Measurements from ENCODE around the gene CLEC4A.
"Not testable (repeated sequence)": the region's sequence is repeated elsewhere in the genome, so short reads cannot be mapped to it uniquely, and the experiment has no call there.

Gene CLEC4A

DNA sequence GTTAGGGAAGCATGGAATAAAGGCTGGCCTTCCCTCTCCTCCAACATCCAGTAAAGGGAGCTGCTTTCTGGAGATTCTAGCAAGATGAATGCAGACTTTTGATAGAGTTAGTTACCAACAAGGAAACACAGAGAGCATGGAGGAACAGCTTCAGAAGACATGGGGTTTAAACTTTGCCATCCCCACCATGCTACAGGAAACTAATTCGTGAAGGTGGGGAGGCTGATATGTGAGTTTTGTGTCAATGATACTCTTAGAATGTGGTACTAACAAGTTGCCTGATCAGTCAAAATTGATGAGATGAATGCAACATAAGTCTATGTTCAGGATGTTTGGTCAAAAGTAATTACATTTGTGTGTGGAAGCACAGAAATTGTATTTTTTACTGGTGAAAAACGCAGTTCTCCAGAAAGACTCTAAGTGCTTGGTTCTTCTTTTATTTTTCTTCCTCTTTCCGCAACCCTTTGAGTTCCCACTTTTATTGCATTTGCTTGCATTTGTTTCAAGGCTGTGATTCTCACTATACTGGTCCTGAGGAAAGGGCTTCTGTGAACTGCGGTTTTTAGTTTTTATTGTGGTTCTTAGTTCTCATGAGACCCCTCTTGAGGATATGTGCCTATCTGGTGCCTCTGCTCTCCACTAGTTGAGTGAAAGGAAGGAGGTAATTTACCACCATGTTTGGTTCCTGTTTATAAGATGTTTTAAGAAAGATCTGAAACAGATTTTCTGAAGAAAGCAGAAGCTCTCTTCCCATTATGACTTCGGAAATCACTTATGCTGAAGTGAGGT, at the start of gene CLEC4A:
TSS of gene CLEC4A (plus strand) at position 494 of the 789 bp plus-strand sequence. CDS start at position 756, 262 bp downstream.
- DNase-seq (ENCODE audit: low read depth) = no peak

DNA sequence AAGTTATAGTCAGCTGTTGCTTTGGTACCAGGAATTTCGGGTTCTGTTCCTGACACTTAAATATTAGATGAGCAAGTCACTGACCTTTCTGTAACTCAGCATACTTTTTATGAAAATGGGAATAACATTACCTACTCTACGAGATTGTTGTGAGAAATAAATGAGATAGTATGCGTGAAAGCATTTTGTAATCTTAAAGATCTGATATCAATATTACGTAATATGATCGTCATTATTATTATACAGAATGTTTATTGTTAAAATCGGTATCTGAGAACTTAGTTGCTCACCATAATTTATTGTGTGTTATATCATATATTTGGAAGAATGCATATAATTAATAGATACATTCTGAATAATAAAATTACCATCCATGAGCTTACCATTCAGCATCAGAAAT, 47.5 kb upstream of the CLEC4A start:
- no peak for DNase-seq (ENCODE audit: low read depth)

GRCh38 chr12:8076366-8076765, 47.1 kb upstream of the CLEC4A start:
- DNase-seq (ENCODE audit: low read depth) = no peak

GRCh38 chr12:8077207-8077606, 46.2 kb upstream of the CLEC4A start:
- DNase-seq (ENCODE audit: low read depth) = no peak

GRCh38 chr12:8078398-8078797, 45.0 kb upstream of the CLEC4A start:
- DNase-seq (ENCODE audit: low read depth) = peak; percentile 36

- DNase-seq (ENCODE audit: low read depth) = no peak
Observed at GRCh38 chr12:8078916-8079315, 44.5 kb upstream of the CLEC4A start.

DNA sequence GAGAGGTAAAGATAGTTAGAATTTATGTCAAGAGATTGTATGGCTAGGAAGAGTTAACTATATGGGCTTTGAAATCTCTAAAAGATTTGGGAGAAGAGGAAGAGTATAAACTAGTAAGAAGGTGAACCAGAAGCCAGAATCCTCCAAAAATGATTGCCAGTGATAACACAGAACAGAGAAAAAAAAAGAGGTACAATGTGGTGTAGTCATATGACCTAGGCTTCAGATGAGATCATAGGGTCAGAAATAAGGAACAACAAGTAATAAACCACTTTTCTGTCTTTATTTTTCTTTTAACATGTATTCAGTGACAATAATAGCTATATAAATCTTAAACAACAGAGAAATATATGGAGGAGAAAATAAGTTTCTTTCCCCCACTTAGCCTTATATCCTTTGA, 43.3 kb upstream of the CLEC4A start:
- no peak for DNase-seq (ENCODE audit: low read depth)

- DNase-seq (ENCODE audit: low read depth) = no peak
Observed at GRCh38 chr12:8081251-8081920, 42.0 kb upstream of the CLEC4A start.

GRCh38 chr12:8082808-8083100, 40.7 kb upstream of the CLEC4A start:
- DNase-seq (ENCODE audit: low read depth) = no peak

DNA sequence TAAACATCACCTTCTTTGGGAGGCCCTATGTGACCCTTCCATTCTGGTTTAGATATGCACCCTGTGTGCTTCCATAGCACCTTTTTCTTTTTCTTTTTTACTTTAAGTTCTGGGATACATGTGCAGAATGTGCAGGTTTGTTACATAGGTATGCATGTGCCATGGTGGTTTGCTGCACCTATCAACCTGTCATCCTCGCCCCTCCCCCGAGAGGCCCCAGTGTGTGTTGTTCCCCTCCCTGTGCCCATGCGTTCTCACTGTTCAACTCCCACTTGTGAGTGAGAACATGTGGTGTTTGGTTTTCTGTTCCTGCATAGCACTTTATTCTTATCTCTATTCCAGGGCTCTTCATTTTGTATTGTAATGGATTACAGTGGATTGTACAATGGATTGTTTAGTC, 39.1 kb upstream of the CLEC4A start:
- not testable (repeated sequence) for DNase-seq (ENCODE audit: low read depth)

DNA sequence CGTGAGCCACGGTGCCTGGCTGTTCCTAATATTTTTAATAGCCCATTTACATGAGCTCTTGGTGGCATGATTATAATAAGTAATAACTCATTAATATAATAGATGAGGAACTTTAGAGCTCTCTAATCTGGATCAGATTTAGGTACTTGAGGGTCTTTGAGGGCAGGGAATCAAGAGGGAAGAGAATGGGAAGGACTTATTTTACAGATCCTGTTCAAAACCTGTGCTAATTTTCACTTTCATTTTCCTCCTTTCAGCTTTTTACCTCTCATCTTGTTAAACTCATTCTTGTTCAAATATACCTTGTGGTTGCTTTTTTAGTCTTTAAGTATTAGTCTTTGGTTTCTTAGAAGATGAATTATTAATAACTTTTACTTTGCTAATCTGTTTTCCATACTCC, 35.8 kb upstream of the CLEC4A start:
- DNase-seq (ENCODE audit: low read depth) = no peak

DNA sequence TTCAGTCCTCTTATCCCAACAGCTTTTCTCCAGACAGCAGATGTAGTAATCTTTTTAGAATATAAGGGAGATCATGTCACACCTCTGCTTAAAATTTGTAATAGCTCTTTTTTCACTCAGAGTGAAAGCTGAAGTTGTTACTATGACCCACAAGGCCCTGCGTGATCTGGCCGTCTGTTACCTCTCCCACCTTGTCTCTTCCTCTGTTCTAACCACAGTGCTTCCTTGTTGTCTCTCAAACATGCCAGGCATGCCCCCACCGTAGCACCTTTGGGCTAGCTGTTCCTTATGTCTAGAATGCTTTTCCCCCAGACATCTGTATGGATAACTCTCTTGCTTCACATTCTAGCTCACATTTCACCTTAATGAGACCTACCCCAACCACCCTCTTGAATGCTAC, 34.8 kb upstream of the CLEC4A start:
- no peak for DNase-seq (ENCODE audit: low read depth)

DNA sequence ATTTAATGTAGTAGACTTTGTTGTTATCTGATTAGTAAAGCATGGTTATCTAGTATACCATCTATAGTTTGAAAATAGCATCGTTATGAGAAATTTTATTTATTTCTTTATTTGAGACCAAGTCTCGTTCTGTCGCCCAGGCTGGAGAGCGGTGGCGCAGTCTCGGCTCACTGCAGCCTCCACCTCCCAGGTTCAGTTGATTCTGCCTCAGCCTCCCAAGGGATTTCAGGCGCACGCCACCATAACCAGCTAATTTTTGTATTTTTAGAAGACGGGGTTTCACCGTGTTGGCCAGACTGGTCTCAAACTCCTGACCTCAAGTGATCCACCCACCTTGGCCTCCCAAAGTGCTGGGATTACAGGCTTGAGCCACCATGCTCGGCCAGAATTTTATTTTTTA, 34.1 kb upstream of the CLEC4A start:
- not testable (repeated sequence) for DNase-seq (ENCODE audit: low read depth)

- DNase-seq (ENCODE audit: low read depth) = no peak
Observed at GRCh38 chr12:8089716-8090115, 33.7 kb upstream of the CLEC4A start.

DNA sequence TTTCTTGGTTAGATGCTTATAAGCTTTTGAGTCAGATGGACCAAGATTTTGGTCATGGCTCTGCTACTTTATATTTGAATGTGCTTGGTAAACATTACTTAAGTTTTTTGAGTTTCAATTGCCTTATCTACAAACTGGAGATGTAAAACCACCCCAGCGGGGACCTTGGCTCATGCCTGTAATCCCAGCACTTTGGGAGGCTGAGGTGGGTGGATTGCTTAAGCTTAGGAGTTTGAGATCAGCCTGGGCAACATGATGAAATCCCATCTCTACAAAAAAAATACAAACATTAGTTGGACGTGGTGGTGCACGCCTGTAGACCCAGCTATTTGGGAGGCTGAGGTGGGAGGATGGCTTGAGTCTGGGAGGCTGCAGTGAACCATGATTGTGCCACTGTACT, 30.1 kb upstream of the CLEC4A start:
- no peak for DNase-seq (ENCODE audit: low read depth)

GRCh38 chr12:8096281-8096915, 27.0 kb upstream of the CLEC4A start:
- DNase-seq (ENCODE audit: low read depth) = no peak

GRCh38 chr12:8099235-8099634, 24.2 kb upstream of the CLEC4A start:
- DNase-seq (ENCODE audit: low read depth) = no peak

DNA sequence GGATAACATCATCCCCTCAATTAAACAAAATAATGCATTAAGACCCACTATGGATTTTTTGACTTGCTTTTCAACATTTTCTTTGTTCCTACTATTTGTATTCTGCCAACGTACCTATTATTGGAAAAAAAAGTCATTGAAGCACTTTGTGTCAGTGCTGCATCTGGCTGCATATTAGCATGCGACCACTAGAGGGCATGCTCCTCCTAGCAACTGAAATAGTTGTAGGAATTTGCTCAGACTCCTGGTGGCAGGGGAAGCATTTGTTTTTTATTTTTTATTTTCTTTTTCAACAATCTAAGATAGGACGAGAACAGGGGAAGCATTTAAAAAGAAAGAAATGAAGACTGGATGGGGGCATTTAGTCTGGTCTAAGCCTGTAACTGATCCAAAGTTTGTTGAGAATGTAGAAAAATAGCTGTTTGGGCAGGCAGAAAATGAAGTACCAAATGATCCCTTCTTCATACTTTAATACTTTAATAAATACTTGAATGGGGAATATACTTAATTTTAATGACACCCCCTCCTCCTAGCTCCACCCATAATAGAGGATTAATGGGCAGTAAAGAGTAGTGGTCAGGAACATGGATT, 14.5 kb upstream of the CLEC4A start:
- DNase-seq (ENCODE audit: low read depth) = peak; percentile 59

GRCh38 chr12:8113117-8113516, 10.3 kb upstream of the CLEC4A start:
- not testable (repeated sequence) for DNase-seq (ENCODE audit: low read depth)

DNA sequence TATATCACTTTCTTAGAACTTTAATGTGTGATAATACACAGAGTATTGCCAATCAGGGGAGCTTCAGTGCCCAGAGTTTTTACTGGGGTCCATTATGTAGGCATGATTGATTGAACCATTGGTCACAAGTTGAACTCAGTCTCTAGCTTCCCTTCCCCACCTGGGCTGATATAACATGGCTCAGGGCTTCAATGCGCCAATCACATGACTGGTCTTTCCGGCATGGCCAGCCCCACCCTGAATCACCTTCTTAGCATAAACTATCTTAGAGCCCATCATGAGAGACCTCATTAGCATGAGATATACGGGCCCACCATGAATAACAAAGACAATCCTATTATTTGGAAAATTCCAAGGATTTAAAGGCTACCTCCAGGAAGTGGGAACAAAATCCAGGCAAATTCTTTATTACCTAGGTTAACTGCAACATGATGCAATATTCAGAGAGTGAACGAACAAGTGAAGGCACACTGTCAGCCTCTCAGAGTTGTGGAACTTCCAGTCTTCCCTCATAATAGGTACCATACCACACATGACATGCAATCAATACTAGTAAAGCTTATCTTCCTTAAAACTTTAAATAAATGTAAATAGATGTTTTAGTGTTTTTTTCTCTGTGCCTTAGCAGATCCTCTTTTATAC, 3.2 kb upstream of the CLEC4A start:
- no peak for DNase-seq (ENCODE audit: low read depth)

GRCh38 chr12:8127138-8127537, 3.7 kb downstream of the CLEC4A start:
- no peak for DNase-seq (ENCODE audit: low read depth)

GRCh38 chr12:8133636-8134397, 10.4 kb downstream of the CLEC4A start:
- DNase-seq (ENCODE audit: low read depth) = not testable (repeated sequence)
